Mucosa of descending colon (tissue), 3 donors: Measurements from ENCODE around the gene ZP3. TPM values are rescaled to one million over a fixed set of nuclear protein-coding genes. Genes with fewer than 3 reads are reported as not detected.
"Not testable (repeated sequence)": the region's sequence is repeated elsewhere in the genome, so short reads cannot be mapped to it uniquely, and the experiment has no call there.

ENCODE experiments used
- ATAC-seq: fragments of 200-7000 bp; cut with Tn5 transposase; one replicate; pipeline ENCODE4 v1.9.1; 2020; ENCODE audit warnings: mild to moderate bottlenecking, moderate library complexity
- DNase-seq, 3 donors: peaks; one replicate each; pipeline ENCODE4 v3.0.0-alpha.2; 2020
- H3K36me3 ChIP-seq: fragments of 200-600 bp; one replicate; pipeline ENCODE4 v1.8.0; 2021; ENCODE audit warnings: low read depth, mild to moderate bottlenecking
- H3K4me1 ChIP-seq: fragments of 200-600 bp; one replicate; pipeline ENCODE4 v1.8.0; 2021; ENCODE audit warnings: low read depth, mild to moderate bottlenecking
- H3K4me3 ChIP-seq: fragments of 200-600 bp; one replicate; pipeline ENCODE4 v1.8.0; 2021; ENCODE audit warnings: mild to moderate bottlenecking
- H3K9me3 ChIP-seq: fragments of 200-600 bp; one replicate; pipeline ENCODE4 v1.8.0; 2021; ENCODE audit warnings: mild to moderate bottlenecking
- intact Hi-C, 2 donors: fragments of 100-400 bp; cut with DNase I in 1 of 2; cut with micrococcal nuclease in 1 of 2; formaldehyde crosslinking; loops; one replicate each; pipeline versions ENCODE4 v1.11.0 to v1.11.1; 2022; cut with DNase I, micrococcal nuclease
- total RNA-seq, 3 donors: library from RNA; stranded (reverse); fragmentation: NEBNext Ultra II Directional in 2 of 3; extraction: Animal tissue kit (Norgen Biotek cat#: 25700) in 2 of 3; gene quantifications; one replicate each; pipeline versions ENCODE4 v1.2.1 to v1.2.4, GENCODE V29; 2021 to 2023
- donor health status: DM: no; HTN: no; CAD: no; lungs with moderate emphysema.
- donor health status: DM: no; HTN: no; CAD: no.
- donor health status: DM: no; HTN: yes; CAD: no.

ZP3 gene
- total RNA-seq, 3 donors from 2014 or later = 4.4 to 16.1 (median 10.8) TPM

DNA sequence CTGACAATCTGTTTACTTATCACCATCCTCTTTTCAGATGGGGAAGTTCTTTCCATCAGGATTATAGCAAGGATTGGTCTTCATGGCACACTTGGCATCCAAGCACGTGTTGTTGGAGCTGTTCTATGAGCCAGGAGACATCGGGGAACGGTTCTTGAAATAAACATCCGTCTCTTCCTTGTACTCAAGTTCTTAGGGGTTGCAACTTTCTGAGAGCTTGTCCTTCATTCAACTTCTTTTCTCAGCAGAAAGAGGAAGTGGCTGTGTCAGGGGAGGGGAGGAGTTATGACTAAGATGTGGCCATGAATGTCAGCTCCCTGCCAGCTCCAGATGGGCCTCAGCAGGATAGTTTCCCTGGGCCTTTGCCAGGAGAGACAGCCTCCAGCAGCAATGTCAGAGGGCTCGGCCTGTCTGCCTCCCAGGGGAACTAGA, 20.8 kb downstream of the ZP3 start:
- H3K36me3 ChIP-seq, H3K9me3 ChIP-seq, intact Hi-C loops, H3K4me1 ChIP-seq, H3K4me3 ChIP-seq: not testable (repeated sequence)
- ATAC-seq (peak; percentile 84), DNase-seq (peak in 1 of 3 donors; percentile 74)

- intact Hi-C loops, H3K4me3 ChIP-seq, ATAC-seq, DNase-seq, H3K9me3 ChIP-seq, H3K36me3 ChIP-seq, H3K4me1 ChIP-seq: not testable (repeated sequence)
These were observed 32.3 kb downstream of the ZP3 start for GRCh38 chr7:76457017-76457416.

DNA sequence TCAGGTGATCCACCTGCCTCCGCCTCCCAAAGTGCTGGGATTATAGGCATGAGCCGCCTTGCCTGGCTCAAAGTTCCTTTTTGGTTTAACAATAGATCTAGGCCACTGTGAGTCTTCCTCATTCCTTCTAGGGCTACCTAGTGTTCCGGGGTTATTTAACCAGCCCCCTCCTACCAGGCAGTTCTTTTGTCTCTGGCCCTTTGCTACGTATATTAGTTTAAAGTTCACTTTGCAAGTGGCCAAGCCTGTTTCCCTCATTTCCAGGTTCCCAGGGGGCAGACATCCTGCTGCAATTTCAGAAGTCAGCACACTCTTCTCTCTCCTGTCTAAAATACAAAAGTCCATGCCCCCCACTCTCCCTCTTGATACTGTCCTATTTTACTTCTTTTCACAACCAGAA, 33.8 kb downstream of the ZP3 start:
- H3K4me3 ChIP-seq, H3K9me3 ChIP-seq, H3K4me1 ChIP-seq, H3K36me3 ChIP-seq, intact Hi-C loops: not testable (repeated sequence)
- DNase-seq = peak in 1 of 3 donors; percentile 80
- ATAC-seq = peak; percentile 77

GRCh38 chr7:76460767-76461166, 36.0 kb downstream of the ZP3 start:
- ATAC-seq, H3K9me3 ChIP-seq, DNase-seq, H3K4me3 ChIP-seq, H3K4me1 ChIP-seq, H3K36me3 ChIP-seq, intact Hi-C loops: not testable (repeated sequence)

DNA sequence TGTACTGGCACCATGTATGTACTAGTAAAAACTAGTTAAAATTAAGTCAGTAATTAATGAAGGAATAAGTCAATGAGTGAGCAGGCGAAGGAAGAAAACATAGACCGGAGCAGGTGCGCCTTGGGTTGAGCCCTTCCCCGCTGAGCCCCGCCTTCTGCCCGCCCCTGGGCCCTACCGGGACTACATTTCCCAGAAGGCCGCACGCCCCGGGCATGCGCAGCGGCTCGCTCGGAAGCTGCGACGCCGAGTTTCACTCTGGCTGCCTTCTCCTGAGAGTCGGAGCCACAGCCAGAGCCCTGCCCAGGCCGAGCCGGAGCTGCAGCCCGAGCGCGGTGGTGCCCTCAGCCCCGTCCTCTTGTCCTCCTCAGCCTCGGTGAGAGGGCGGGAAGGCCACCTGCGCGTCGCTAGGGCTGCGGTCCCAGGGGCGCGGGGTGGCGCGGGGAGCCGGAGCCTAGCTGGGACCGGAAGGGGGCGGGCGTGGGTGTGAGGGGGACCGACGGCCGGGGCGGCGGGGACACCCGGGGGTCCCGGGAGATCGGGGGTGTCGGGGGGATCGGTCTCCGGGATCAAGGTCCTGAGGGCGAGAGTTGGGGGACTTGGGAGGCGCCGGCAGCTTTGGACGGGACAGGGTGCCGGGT, 36.8 kb downstream of the ZP3 start, which contains the start of gene DTX2:
Gene DTX2 (plus strand): TSS at position 246 of the 638 bp plus-strand sequence. CDS start 18,801 bp downstream, outside the sequence.
- H3K9me3 ChIP-seq, H3K4me3 ChIP-seq, H3K4me1 ChIP-seq, H3K36me3 ChIP-seq, intact Hi-C loops: not testable (repeated sequence)
- peak; percentile 87 for ATAC-seq
- DNase-seq = peak in 2 of 3 donors; percentile 67 to 73

GRCh38 chr7:76462271-76462882, 37.6 kb downstream of the ZP3 start:
- H3K9me3 ChIP-seq, DNase-seq, H3K4me1 ChIP-seq, intact Hi-C loops, H3K36me3 ChIP-seq, H3K4me3 ChIP-seq: not testable (repeated sequence)
- peak; percentile 18 for ATAC-seq

- ATAC-seq = peak; percentile 4
- H3K4me3 ChIP-seq, H3K4me1 ChIP-seq, H3K36me3 ChIP-seq, intact Hi-C loops, H3K9me3 ChIP-seq: not testable (repeated sequence)
- peak in 2 of 3 donors; percentile 32 to 41 for DNase-seq
These were observed 40.2 kb downstream of the ZP3 start for GRCh38 chr7:76464959-76465358.

- intact Hi-C loops, ATAC-seq: not testable (repeated sequence)
These were observed 41.2 kb downstream of the ZP3 start for GRCh38 chr7:76465950-76466349.

DNA sequence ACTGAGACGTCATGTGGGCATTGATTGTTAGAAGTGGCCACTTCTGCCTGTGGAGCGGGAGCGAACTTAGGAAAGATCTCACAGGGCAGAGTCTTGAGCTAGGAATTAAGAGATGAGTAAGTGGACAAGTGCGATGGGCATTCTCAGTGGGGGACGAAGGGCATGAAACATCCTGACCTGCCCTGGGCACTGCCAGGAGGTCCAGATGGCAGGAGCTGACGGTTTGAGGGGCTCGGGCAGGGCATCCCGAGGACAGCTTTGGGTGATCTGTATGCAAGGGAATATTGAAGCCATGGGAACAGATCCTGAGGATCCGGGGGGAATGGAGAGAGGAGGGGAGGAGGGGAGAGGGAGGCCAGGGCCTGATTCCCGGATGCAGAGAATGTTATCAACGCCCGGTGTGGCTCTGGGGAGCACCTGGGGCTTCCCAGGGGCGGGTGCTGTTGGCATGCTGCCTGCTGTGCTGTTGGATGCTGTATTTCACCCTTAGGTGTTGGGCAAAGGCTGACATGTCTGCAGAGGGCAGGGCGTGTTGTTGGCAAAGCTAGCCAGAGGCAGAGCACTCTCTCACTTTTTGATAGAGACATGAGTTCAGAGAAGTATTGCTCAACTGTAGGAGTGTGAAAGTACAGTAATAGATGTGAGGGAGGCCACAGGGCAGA, 43.1 kb downstream of the ZP3 start:
- not testable (repeated sequence) for H3K4me3 ChIP-seq

More at GRCh38 chr7:76465950-76466349, 41.2 kb downstream of the ZP3 start:
- not testable (repeated sequence) for H3K4me3 ChIP-seq, H3K9me3 ChIP-seq, H3K36me3 ChIP-seq, DNase-seq, H3K4me1 ChIP-seq

DNA sequence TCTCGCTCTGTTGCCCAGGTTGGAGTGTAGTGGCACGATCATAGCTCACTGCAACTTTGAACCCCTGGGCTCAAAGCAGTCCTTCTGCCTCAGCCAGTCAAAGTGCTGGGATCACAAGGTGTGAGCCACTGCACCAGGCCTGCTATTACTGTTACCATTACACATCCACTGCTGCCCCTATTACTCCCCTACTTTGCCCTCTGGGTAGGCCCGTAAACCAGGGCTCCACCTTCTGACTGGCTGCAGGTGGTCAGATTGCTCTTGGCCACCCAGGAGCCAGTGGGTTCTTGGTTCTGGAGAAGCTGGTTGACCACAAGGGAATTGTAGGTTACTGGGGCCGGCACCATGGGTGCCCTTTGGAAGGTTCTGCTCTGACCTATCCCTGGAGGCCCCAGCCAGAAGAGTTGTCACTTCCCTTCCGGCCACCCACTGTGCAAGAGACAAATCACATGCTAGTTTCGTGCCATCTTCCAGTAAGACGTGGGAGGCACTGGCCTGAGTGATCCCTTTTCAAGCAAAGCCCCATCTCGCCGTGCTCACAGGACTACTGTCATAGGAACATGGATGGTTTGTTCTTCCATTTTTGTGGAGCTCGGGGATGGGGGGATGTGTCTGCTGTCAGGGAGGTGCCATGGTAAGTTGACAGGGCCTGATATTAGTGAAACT, 46.9 kb downstream of the ZP3 start:
- H3K4me3 ChIP-seq, ATAC-seq, H3K4me1 ChIP-seq, DNase-seq, intact Hi-C loops, H3K36me3 ChIP-seq, H3K9me3 ChIP-seq: not testable (repeated sequence)

More for the DNA sequence above, 43.1 kb downstream of the ZP3 start:
- peak; percentile 90 to 94 (median 91) for DNase-seq
- H3K4me1 ChIP-seq, intact Hi-C loops, H3K36me3 ChIP-seq, H3K9me3 ChIP-seq: not testable (repeated sequence)
- peak; percentile 93 for ATAC-seq

GRCh38 chr7:76473097-76473496, 48.3 kb downstream of the ZP3 start:
- H3K9me3 ChIP-seq, H3K4me3 ChIP-seq, H3K4me1 ChIP-seq, intact Hi-C loops, H3K36me3 ChIP-seq, ATAC-seq, DNase-seq: not testable (repeated sequence)

GRCh38 chr7:76476280-76476679, 51.5 kb downstream of the ZP3 start:
- H3K9me3 ChIP-seq = not testable (repeated sequence)

DNA sequence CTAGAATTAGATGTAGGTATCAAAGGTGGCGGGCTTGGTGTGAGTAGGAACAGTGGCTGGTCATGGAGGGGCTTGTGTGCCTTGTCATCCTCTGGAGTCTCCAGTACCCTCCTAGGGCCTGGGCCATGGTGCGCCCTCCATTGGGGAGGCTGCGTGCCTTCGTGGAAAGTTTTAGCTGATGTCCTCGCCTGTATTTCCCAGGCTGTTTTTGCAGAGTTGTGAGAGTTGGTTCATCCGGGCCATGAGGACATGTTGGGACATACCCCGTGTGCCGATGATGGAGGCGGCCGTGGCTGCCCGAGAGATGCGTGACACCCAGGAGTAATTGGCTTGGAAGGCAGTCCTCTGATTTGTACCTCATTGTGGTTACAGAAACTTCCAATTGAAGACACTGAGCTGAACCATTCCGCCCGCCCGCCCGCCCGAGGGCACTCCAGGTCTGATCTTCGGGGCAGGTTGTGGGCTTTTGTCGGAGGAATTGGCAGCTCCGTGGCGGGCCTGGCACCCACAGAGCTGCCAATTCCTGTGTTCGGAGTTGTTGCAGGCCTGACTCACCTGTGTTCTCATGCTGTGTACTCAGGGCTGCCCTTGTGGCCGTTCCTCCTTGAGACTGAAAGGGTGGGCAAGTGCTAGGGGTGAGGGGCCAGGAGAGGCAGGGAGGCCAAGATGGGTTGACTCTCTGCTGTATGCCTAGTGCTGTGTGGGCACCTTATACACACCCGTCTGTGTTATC, 52.2 kb downstream of the ZP3 start:
- H3K9me3 ChIP-seq, DNase-seq, intact Hi-C loops, ATAC-seq, H3K4me3 ChIP-seq, H3K36me3 ChIP-seq, H3K4me1 ChIP-seq: not testable (repeated sequence)

More at GRCh38 chr7:76476280-76476679, 51.5 kb downstream of the ZP3 start:
- H3K36me3 ChIP-seq, H3K4me3 ChIP-seq, H3K4me1 ChIP-seq, intact Hi-C loops, DNase-seq, ATAC-seq: not testable (repeated sequence)
